HG02571 (cell line): ENCODE results near the gene MAPRE3.
A peak's percentile ranks its signal among the peaks of the same experiment; 100 is the strongest.

ENCODE experiments used
- ATAC-seq: cut with Tn5 transposase; IDR thresholded peaks from one replicate; pipeline ENCODE4 v1.9.1; 2021; ENCODE audit warnings: mild to moderate bottlenecking, moderate library complexity; ENCODE audit not compliant: unreplicated experiment

MAPRE3 gene

DNA sequence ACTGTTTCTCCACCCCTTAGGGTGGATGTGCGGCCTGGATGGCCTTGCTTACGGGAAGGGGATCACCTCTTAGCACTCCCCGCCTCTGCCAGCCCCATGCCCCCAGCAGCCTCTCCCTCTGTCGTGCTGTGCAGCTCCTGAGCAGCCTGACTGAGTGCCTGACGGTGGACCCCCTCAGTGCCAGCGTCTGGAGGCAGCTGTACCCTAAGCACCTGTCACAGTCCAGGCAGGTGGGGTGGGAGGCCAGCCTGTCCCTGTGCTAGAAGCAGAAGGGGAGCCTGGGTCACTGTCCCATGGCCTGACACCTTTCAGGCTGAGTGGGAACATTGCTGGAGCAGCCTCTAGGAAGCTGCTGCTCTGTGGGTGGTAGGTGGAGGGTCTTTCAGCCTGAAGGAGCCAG lies 67.6 kb downstream of the MAPRE3 start:
- ATAC-seq: no peak

DNA sequence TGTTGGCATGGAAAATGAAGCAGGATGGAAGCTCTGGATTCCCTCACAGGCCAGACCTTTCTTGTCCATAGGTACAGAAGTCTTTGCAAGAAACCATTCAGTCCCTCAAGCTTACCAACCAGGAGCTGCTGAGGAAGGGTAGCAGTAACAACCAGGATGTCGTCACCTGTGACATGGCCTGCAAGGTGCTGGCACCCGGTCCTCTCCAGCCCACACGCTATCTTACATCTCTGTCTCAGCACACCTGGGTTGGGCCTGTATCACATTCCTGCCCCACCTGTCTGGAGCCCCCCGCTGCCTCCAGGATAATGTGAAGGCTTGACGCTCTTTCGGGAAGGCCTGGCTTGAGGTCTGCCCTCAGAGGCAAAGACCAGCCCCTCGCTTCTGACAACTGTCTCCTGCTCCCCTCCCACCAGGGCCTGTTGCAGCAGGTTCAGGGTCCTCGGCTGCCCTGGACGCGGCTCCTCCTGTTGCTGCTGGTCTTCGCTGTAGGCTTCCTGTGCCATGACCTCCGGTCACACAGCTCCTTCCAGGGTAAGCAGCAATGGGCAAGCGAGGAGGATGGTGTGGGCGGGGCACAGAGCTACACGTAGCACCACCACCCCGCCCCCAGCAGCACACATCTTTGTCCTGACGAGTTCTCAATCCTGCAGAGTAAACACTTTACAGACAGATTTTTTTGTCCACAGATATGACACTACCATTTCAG lies 68.3 kb downstream of the MAPRE3 start:
- ATAC-seq: no peak

DNA sequence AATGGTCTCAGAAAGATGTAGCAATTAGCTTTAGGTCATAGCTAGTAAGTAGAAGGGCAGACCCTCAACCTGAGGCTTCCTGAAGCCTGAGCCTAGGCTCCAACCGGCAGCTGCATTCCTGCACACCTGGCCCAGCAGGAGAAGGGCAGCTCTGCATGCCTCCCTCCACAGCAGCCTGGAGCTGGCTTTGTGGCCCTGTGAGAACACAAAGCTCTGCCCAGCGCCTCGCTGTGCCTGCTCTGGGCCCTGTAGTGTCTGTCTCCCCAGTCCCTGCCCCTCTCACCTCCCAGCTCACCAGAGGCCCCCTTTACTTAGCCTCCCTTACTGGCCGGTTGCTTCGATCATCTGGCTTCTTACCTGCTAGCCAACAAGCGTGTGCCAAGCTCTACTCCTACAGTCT lies 69.0 kb downstream of the MAPRE3 start:
- no peak for ATAC-seq

DNA sequence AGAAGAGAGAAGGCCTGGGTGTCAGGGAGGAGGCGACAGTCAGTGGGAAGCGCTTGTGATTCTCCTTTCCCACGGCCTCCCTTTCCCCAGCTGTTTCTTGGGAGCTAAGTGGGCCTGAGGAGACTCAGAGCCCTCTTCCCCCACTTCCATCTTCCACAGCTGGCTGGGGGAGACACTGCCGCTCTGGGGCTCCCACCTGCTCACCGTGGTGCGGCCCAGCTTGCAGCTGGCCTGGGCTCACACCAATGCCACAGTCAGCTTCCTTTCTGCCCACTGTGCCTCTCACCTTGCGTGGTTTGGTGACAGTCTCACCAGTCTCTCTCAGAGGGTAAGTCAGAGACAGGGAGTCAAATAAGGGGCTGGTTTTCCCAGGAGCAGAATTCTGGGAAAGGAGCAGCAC lies 69.4 kb downstream of the MAPRE3 start:
- no peak for ATAC-seq

DNA sequence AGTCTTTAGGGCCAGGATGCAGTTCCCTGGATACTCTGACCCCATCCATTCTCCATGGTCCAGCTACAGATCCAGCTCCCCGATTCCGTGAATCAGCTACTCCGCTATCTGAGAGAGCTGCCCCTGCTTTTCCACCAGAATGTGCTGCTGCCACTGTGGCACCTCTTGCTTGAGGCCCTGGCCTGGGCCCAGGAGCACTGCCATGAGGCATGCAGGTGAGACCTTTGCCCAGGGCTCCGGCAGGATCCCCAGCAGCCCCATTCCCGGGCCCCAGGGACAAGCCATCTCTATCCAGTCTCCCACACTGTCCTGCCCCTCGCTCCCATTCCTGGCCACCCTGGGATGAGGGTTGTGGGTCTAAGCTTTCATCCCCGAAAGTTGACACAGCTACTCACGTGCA lies 69.8 kb downstream of the MAPRE3 start:
- no peak for ATAC-seq

DNA sequence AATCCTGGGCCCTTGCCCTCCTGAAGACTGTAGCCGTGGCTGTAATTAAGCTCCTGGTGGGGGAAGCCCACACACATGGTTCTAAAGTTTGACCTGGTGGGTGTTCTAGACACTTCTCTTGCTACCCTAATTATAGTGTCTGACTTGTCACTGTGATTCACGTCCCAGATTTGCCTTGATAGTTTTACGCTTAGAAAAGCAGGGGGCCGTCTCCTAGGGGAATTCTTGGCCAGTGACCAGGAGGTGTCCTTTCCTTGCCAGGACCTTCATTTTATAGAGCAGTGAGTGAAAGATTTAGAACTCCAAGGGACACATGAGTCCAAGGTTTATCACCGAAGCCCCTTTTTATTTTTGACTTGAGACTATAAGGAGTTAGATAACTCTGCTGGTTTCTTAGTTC lies 71.3 kb downstream of the MAPRE3 start:
- ATAC-seq: no peak

DNA sequence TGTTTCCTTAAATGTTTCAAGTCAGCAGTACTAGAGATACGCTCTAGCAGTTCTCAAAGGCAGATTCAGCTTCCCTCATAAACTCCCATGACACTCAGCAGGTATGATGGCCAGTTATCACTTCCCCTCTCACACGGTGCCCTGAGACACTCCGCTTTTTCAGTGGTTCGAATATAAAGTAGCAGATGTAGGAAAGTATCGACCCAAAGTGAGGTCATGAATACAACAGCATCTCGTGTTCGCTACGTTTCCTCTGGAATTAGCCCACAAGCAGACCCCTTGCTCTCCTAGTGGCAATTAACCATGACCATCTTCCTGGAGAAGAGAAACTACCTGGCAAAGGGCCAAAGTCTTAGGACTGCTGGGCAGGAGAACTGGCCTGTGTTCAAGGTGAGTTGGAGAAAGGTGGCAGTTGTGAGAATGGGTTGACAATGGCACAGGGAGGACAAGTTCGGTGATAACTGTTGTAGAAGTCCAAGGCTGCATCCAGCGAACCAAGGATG lies 71.8 kb downstream of the MAPRE3 start:
- no peak for ATAC-seq

DNA sequence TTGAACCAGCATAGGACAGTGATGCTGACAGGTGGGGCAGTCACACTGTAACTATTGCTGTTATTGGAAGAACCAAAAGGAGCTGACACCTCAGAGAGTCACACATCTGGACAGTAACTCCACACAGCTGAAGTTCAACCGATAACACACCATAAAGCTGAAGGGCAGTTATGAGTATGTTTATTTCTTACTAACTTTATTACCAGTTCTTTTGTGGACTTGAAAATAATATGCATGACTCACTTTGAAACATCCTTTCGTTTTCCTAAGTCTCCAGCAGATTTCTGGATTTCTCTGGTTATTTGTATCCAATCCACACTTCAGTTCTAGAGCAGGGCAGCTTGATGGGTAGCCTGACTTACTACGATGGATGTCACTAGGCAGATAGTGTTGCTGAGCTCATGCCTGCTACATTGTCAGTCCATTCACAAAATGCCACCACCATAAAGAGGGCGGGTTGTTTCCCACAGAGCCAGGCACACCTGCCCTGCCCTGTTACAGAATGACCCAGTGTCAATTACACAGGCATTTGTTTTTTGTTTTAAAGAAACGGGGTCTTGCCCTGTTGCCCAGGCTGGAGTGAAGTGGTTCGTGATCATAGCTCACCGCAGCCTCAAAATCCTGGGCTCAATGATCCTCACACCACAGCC lies 72.7 kb downstream of the MAPRE3 start:
- ATAC-seq: no peak

DNA sequence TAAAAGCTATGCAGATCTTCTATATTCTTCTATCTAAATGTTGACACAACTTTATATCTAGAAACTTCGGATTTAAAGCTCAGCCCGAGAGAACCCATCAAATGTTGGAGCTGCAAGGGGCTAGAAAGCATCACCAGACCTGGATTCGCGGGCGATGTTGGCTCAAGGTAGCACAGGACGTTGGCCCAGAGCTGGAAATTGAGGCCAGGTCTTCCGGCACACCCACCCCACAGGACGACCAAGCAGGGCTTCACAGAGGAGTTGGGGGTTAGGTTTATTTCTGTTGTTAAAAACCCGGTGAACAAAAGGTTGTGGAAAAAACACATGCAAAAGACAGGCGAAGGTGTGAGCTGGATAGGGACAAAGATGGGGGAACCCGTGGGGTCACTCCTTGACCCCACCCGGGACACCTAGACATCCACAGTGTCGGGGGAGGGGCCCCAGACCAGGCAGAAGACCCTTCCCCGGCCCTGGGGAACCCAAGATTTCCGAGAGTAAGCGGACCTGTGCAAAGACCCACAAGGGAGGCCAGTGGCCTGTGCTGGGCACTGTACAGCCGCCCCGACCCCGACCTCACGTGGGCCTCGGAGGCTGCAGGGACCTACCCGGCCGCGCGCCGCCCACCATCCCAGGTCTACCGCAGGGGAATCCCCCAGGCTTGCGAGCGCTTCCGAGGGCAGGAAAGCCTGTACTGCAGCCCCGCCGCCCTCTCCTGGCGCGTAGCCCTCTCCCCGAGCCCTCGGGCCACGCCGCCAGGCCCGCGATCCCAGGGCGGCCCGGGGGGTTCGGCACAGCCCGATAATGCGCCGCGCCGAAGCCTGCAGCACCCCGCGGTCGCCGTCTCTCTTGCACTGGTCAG lies 79.2 kb downstream of the MAPRE3 start:
- ATAC-seq: peak; percentile 21

DNA sequence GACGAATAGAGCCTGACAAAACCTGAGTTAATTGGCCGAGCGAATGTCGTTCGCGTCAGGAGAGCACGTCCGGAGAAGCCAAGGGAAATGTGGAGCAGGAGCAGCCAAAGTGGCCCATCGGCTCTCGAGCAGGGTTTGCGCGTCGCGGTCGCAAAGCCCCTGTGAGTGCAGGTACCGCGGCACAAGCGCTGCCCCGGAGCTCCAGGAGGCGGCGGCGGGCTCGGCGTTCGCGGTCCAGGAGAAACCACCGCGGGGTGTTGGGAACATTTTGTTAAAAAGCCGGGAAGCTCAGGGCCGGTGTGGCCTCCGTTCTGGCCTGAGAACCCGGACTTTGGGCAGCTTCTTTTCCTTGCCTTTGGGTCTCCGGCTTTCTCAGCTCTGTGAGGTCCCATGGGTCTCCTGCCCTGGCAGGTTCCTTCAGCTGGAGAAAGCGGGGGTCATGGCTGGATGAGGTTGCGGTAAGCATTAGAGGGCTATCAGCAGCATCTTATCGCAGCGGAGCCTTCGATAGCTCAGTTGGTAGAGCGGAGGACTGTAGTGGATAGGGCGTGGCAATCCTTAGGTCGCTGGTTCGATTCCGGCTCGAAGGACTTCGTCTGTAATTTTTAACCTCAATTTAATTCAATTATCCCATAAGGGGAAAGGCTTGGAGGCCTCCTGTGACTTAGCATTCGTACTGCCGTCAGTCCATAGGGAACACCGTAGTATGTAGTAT lies 80.0 kb downstream of the MAPRE3 start:
- peak; percentile 46 for ATAC-seq

DNA sequence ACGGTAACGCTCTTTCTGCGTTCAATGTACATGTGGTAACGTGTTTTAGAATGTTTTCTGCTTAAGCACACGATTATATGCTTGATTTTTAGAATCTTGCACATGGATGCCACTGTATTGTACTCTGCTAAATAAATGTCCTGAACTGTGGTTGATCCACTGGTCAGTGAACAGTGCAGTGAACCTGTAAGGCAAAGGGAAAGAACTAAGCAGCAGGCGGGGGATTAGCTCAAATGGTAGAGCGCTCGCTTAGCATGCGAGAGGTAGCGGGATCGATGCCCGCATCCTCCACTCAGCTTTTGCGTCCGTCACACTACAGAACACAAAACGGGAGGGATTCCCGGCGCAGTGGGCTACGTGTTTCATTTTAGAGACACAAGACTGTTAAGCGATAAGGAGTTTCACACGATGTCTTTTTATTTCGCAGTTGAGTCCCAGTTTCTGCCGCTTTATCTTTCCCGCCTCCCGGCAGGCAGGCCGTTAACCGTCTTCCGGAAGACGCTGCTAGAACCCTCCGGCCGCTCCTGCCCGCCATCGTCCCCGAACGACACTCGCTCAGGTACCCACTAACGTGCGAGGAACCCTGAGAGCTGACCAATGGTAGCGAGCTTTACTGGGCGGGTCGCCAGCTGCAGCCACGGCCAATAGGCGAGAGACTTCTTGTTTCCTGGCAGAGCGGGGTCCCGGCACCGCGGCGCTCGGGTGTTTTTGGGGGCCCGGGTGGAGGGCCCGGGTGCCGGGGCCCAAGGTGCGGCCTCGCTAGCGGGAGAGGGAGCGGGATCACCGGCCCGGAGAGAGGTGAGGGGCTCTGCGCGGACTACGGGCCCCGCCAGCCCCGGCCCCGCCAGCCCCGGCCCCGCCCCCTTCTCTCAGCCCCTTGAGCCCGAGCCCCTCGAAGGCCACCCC lies 80.8 kb downstream of the MAPRE3 start, which contains the start of gene AGBL5:
AGBL5 (plus strand) TSS at position 673 of the 906 bp plus-strand sequence. CDS start 1,291 bp downstream, outside the sequence.
- ATAC-seq: peak; percentile 66

DNA sequence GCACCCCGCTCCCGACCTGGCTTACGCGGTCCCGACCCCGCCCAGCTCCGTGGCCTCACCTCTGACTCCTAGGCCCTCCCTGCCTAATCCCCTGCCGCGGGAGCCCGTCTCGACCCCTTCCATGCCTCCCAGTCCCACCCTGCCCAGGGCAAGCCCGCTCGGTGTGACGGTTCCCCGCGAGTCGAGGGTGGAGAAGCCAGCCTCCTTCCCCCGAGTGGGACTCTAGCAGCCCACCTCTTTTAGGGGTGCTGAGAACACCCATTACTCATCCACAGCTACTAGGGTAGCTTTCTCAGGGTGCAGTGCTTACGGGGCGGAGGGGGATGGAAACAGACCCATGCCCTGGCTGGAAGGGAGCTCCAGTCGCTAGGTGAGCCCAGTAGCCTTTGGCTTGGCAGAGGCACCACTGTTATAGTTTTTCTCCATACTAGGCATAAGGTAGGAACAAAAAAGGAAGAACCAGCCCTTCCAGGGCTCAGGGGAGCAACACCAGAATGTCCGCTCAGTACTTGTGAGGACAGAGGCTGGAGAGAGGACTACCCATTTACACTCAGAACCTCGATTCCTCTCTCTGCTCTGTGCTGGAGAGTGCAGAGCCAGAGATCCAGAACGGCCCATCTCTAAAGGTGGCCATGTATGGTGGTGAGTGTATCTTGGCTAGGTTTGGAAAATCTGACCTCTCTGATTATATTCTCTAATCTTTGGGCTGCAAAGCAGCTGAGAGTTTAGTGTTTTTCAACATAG lies 81.6 kb downstream of the MAPRE3 start:
- no peak for ATAC-seq

DNA sequence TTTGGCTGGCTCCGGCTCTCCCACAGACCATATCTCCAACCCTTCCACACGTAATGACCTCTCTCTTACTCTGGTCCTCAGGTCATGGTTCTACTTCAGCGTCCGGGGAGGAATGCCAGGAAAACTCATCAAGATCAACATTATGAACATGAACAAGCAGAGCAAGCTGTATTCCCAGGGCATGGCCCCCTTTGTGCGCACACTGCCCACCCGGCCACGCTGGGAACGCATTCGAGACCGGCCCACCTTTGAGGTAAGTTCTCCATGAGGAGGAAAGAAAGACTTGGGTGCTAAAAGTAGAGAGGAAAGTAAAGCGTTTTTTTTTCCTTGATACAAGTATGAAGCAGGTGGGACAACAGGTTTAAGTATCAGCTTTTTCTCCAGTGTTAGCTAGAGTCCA lies 82.9 kb downstream of the MAPRE3 start:
- ATAC-seq: no peak

DNA sequence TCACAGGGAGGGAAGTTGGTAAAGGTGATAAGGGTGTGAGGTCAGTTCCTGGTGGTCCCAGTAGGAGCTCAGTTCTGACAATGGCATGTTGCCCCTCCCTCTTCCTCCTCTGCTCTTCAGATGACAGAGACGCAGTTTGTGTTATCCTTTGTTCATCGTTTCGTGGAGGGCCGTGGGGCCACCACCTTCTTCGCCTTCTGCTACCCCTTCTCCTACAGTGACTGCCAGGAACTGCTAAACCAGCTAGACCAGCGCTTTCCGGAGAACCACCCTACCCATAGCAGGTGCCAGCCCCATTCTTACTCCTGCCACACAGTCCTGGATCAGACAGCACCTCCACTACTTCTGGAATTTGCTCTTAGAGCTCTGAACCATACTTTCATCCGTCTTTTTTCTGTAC lies 83.3 kb downstream of the MAPRE3 start:
- no peak for ATAC-seq

DNA sequence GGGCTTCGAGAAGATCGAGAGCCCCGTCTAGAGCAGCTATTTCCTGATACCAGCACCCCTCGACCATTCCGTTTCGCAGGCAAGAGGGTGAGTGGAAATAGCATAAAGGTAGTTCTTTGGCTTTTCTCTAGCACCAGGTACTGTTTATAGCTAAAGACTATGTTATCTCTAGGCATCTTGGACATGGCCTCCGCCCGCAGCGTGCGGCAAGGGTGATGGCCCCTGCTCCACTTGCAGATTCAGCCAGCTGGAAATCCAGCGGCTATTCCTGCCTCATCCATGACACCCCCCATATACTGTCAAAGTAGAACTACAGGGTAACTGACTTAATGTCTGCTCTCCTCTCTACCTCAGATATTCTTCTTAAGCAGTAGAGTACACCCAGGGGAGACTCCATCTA lies 84.3 kb downstream of the MAPRE3 start:
- ATAC-seq: no peak

DNA sequence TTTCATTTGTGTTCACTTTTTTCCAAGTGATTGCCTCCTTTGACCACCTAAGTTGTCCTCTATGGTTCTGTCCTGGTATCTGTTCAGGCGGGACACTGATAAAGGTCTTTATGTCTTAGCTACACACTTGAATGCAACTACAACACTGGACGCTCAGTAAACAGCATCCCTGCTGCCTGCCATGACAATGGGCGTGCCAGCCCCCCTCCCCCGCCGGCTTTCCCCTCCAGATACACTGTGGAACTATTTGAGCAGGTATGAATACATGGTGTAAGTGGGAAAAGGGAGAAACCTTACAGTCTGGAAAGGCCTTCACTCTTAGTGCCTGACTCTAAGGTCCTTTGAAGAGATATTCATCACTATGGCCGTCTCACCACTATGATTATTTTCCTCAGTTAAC lies 86.7 kb downstream of the MAPRE3 start:
- no peak for ATAC-seq

DNA sequence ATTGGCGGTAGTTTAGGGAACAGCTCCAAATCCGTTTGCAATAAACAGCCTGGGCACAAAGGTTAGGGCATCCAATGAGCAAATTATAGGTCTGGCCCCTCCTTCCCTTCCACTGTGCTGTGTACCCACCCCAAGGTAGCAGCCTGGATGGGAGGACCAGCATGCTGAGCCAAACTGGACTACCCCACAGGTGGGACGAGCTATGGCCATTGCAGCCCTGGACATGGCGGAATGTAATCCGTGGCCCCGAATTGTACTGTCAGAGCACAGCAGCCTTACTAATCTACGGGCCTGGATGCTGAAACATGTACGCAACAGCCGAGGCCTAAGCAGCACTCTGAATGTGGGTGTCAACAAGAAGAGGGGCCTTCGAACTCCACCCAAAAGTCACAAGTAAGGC lies 87.8 kb downstream of the MAPRE3 start:
- ATAC-seq: no peak

DNA sequence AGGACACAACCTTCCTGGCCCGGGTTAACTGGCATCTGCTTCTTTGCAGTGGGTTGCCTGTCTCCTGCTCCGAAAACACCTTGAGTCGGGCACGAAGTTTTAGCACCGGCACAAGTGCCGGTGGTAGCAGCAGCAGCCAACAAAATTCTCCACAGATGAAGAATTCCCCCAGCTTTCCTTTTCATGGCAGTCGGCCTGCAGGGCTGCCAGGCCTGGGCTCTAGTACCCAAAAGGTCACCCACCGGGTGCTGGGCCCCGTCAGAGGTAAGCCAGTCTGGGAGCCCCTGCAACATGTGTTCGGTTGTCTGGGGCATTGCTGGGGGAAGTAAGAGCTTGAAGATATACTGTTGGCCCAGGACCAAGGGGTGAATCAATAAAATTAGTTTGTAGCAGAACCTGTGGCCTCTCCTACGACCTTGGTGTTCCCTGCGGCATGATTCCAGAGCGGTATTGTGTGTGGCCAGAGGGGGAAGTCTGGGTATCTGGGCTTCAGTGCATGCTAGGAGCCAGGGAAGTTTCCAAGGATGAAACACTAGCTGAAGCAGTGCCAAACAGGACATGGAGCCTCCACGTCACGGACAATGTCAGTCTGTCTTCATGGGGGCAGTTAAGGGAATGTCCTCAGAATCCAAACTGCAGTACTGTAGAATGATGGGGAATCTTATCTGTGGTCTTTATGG lies 88.8 kb downstream of the MAPRE3 start:
- ATAC-seq: no peak

DNA sequence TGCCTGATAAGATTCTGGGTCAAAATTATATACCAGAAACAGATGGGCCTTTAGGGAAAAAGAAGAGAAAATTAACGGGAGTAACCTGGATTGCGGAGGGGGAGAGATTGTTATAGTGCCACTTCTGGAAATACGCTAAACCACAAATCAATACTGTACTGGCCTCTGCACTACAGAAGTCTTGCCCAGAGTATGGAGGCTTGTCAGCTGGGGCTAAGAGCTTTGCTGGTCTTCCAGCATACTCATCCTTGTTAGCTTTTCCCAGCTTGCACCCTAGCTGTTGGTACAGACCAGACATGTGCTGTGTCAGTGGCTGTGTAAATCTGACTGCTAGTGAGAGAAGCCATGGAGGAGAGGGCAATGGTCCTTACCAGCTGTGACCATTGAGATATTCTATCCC lies 89.9 kb downstream of the MAPRE3 start:
- no peak for ATAC-seq
